H1 (cell line): ENCODE results near the gene INPP5A.

Experiments
- CTCF ChIP-seq, 3 experiments: IDR thresholded peaks; 1 replicate in 2 of 3; 2 replicates in 1 of 3; pipeline versions ENCODE4 v1.5.1 to v1.6.1; 2011; ENCODE audit warnings: low read length in 3 of 3, mild to moderate bottlenecking in 3 of 3, inconsistent platforms in 2 of 3, low read depth in 1 of 3, moderate library complexity in 1 of 3; ENCODE audit not compliant: insufficient read depth in 1 of 3; ENCODE audit errors: control extremely low read depth in 1 of 3
- RAD21 ChIP-seq, 2 experiments: IDR thresholded peaks in 1 of 2; conservative IDR thresholded peaks in 1 of 2; 2 replicates each; pipeline ENCODE4 v1.6.1; 2011; ENCODE audit warnings: low read depth in 2 of 2, low read length in 2 of 2, improper control_type of control experiment in 1 of 2, inconsistent platforms in 1 of 2, mild to moderate bottlenecking in 1 of 2, moderate library complexity in 1 of 2
- SRF ChIP-seq: IDR thresholded peaks from 2 replicates; pipeline ENCODE4 v1.6.1; 2011; ENCODE audit warnings: mild to moderate bottlenecking, low read depth, low read length, moderate library complexity
- TCF12 ChIP-seq: IDR thresholded peaks from 2 replicates; pipeline ENCODE4 v1.6.1; 2011; ENCODE audit warnings: low read depth, mild to moderate bottlenecking, low read length

- TF ChIP-seq RAD21 (IDR thresholded peaks at IDR 0.05 in 1 of 2, conservative IDR thresholded peaks at IDR 0.05 in 1 of 2; ENCODE audit: low read depth in 2 of 2, low read length in 2 of 2) (no peak), SRF (no peak), TCF12 (no peak), CTCF (IDR thresholded peaks at IDR 0.05; ENCODE audit: control extremely low read depth in 1 of 3, insufficient read depth in 1 of 3, low read depth in 1 of 3, low read length in 3 of 3) (no peak)
These were observed 131.7 kb downstream of the INPP5A start for GRCh38 chr10:132669208-132669861.
